ENCODE data around the gene KRTAP10-12.

KRTAP10-12 gene

GRCh38 chr21:44712203-44713028 lies 15.4 kb downstream of the KRTAP10-12 start:
- no peak for DNase-seq

- DNase-seq: no peak
Observed at GRCh38 chr21:44713130-44713529, 16.2 kb downstream of the KRTAP10-12 start.

- no peak for DNase-seq
Observed at GRCh38 chr21:44713846-44714245, 16.9 kb downstream of the KRTAP10-12 start.

GRCh38 chr21:44714905-44715304 lies 17.9 kb downstream of the KRTAP10-12 start:
- DNase-seq: no peak

GRCh38 chr21:44716984-44717383 lies 20.0 kb downstream of the KRTAP10-12 start:
- no peak for DNase-seq

GRCh38 chr21:44718093-44718492 lies 21.1 kb downstream of the KRTAP10-12 start:
- DNase-seq: no peak

GRCh38 chr21:44718571-44718970 lies 21.6 kb downstream of the KRTAP10-12 start:
- DNase-seq: no peak

GRCh38 chr21:44720170-44720569 lies 23.2 kb downstream of the KRTAP10-12 start:
- no peak for DNase-seq

- DNase-seq: no peak
Observed at GRCh38 chr21:44722731-44723130, 25.8 kb downstream of the KRTAP10-12 start.

- DNase-seq: no peak
Observed at GRCh38 chr21:44723177-44724131, 26.5 kb downstream of the KRTAP10-12 start.

GRCh38 chr21:44724196-44724595 lies 27.2 kb downstream of the KRTAP10-12 start:
- no peak for DNase-seq

- DNase-seq: no peak
Observed at GRCh38 chr21:44724926-44725325, 28.0 kb downstream of the KRTAP10-12 start.

- DNase-seq: no peak
Observed at GRCh38 chr21:44726826-44727225, 29.9 kb downstream of the KRTAP10-12 start.

- DNase-seq: no peak
Observed at GRCh38 chr21:44727321-44727720, 30.3 kb downstream of the KRTAP10-12 start.

- DNase-seq: no peak
Observed at GRCh38 chr21:44727757-44728156, 30.8 kb downstream of the KRTAP10-12 start.

GRCh38 chr21:44728716-44729115 lies 31.7 kb downstream of the KRTAP10-12 start:
- DNase-seq: no peak

- no peak for DNase-seq
Observed at GRCh38 chr21:44729336-44730027, 32.5 kb downstream of the KRTAP10-12 start.

- DNase-seq: no peak
Observed at GRCh38 chr21:44730028-44730395, 33.0 kb downstream of the KRTAP10-12 start.

GRCh38 chr21:44730951-44731579 lies 34.1 kb downstream of the KRTAP10-12 start:
- DNase-seq: no peak

- no peak for DNase-seq
Observed at GRCh38 chr21:44732263-44732662, 35.3 kb downstream of the KRTAP10-12 start.

- DNase-seq: no peak
Observed at GRCh38 chr21:44732956-44733355, 36.0 kb downstream of the KRTAP10-12 start.

- DNase-seq: no peak
Observed at GRCh38 chr21:44734026-44734745, 37.2 kb downstream of the KRTAP10-12 start.

Measured in activated CD4-positive, alpha-beta T cell treated with anti-CD3 and anti-CD28 coated beads, Interleukin-2, amount 50 U/mL, for 16 hours (primary cell).